Fibroblast of skin of back (primary cell): ENCODE results near the gene GNAI2.
A peak's percentile ranks its signal among the peaks of the same experiment; 100 is the strongest.
"Not testable (repeated sequence)": the region's sequence is repeated elsewhere in the genome, so short reads cannot be mapped to it uniquely, and the experiment has no call there.

Experiments used
- DNase-seq: peaks from one replicate; pipeline ENCODE4 v3.0.0-alpha.2; 2013

The GNAI2 gene

GRCh38 chr3:50245831-50246516 is 10.0 kb downstream of the GNAI2 start:
- no peak for DNase-seq

GRCh38 chr3:50246517-50246954 is 10.5 kb downstream of the GNAI2 start:
- peak; percentile 98 for DNase-seq

- DNase-seq, result peak; percentile 71
Observed at GRCh38 chr3:50248387-50248786, 12.4 kb downstream of the GNAI2 start.

- DNase-seq, result no peak
Observed at GRCh38 chr3:50249457-50249856, 13.5 kb downstream of the GNAI2 start.

- DNase-seq, result no peak
Observed at GRCh38 chr3:50250514-50250913, 14.5 kb downstream of the GNAI2 start.

- peak; percentile 79 for DNase-seq
Observed at GRCh38 chr3:50251220-50251619, 15.2 kb downstream of the GNAI2 start.

- no peak for DNase-seq
Observed at GRCh38 chr3:50254577-50255250, 18.7 kb downstream of the GNAI2 start.

- DNase-seq, result no peak
Observed at GRCh38 chr3:50255251-50255615, 19.2 kb downstream of the GNAI2 start.

GRCh38 chr3:50256978-50257890 is 21.2 kb downstream of the GNAI2 start:
- DNase-seq, result no peak

- DNase-seq, result no peak
Observed at GRCh38 chr3:50258029-50258680, 22.2 kb downstream of the GNAI2 start.

- DNase-seq, result no peak
Observed at GRCh38 chr3:50258979-50259378, 23.0 kb downstream of the GNAI2 start.

- no peak for DNase-seq
Observed at GRCh38 chr3:50259432-50260026, 23.5 kb downstream of the GNAI2 start.

- peak; percentile 88 for DNase-seq
Observed at GRCh38 chr3:50260027-50260941, 24.3 kb downstream of the GNAI2 start.

GRCh38 chr3:50260942-50261441 is 25.0 kb downstream of the GNAI2 start:
- DNase-seq, result no peak

GRCh38 chr3:50261505-50261904 is 25.5 kb downstream of the GNAI2 start:
- no peak for DNase-seq

GRCh38 chr3:50262200-50262599 is 26.2 kb downstream of the GNAI2 start:
- DNase-seq, result not testable (repeated sequence)

GRCh38 chr3:50262778-50263177 is 26.8 kb downstream of the GNAI2 start:
- no peak for DNase-seq

GRCh38 chr3:50263478-50264382 is 27.7 kb downstream of the GNAI2 start:
- no peak for DNase-seq

GRCh38 chr3:50264383-50264963 is 28.5 kb downstream of the GNAI2 start:
- peak; percentile 98 for DNase-seq
